ENCODE measurements around the gene MAPK4. TPM values are rescaled to one million over a fixed set of nuclear protein-coding genes. Genes with fewer than 3 reads are reported as not detected.
"Not testable (repeated sequence)": the region's sequence is repeated elsewhere in the genome, so short reads cannot be mapped to it uniquely, and the experiment has no call there.

MAPK4 gene
- total RNA-seq, 1 donor from 2014 or later: 16.3 TPM

GRCh38 chr18:50594012-50594411 is 34.1 kb downstream of the MAPK4 start:
- H3K27ac Mint-ChIP-seq: no peak overlapping the region
- DNase-seq (ENCODE audit: low spot score, unreplicated experiment): no peak
- no peak overlapping the region for H3K4me3 Mint-ChIP-seq (ENCODE audit: low read depth)

GRCh38 chr18:50594942-50595341 is 35.1 kb downstream of the MAPK4 start:
- H3K4me3 Mint-ChIP-seq (ENCODE audit: low read depth): no peak overlapping the region
- H3K27me3 Mint-ChIP-seq: no peaks in the 10 kb centered on the region
- DNase-seq (ENCODE audit: low spot score, unreplicated experiment): no peak
- TF ChIP-seq CTCF (IDR thresholded peaks at IDR 0.05; ENCODE audit: unreplicated experiment): no peak
- peaks cover 8% of the 10 kb centered on the region for H3K4me1 Mint-ChIP-seq (ENCODE audit: low read depth)
- no peaks in the 10 kb centered on the region for H3K9me3 Mint-ChIP-seq (ENCODE audit: low read depth)
- H3K36me3 Mint-ChIP-seq (ENCODE audit: insufficient read depth): no peaks in the 10 kb centered on the region
- H3K27ac Mint-ChIP-seq: no peak overlapping the region

More at GRCh38 chr18:50594012-50594411, 34.1 kb downstream of the MAPK4 start:
- Mint-ChIP-seq H3K9me3 (ENCODE audit: low read depth) (no peaks in the 10 kb centered on the region), H3K27me3 (no peaks in the 10 kb centered on the region), H3K36me3 (ENCODE audit: insufficient read depth) (no peaks in the 10 kb centered on the region), H3K4me1 (ENCODE audit: low read depth) (peaks cover 8% of the 10 kb centered on the region)
- no peak for TF ChIP-seq CTCF (IDR thresholded peaks at IDR 0.05; ENCODE audit: unreplicated experiment)

GRCh38 chr18:50602466-50602865 is 42.6 kb downstream of the MAPK4 start:
- H3K36me3 Mint-ChIP-seq (ENCODE audit: insufficient read depth): no peaks in the 10 kb centered on the region
- no peaks in the 10 kb centered on the region for H3K9me3 Mint-ChIP-seq (ENCODE audit: low read depth)
- no peak overlapping the region for H3K4me3 Mint-ChIP-seq (ENCODE audit: low read depth)
- H3K27ac Mint-ChIP-seq: no peak overlapping the region
- DNase-seq (ENCODE audit: low spot score, unreplicated experiment): no peak
- no peaks in the 10 kb centered on the region for H3K27me3 Mint-ChIP-seq
- H3K4me1 Mint-ChIP-seq (ENCODE audit: low read depth): no peaks in the 10 kb centered on the region
- no peak for TF ChIP-seq CTCF (IDR thresholded peaks at IDR 0.05; ENCODE audit: unreplicated experiment)

- DNase-seq (ENCODE audit: low spot score, unreplicated experiment): no peak
- Mint-ChIP-seq H3K9me3 (ENCODE audit: low read depth) (peaks cover 4% of the 10 kb centered on the region), H3K27ac (no peak overlapping the region), H3K36me3 (ENCODE audit: insufficient read depth) (peaks cover 6% of the 10 kb centered on the region), H3K4me1 (ENCODE audit: low read depth) (peaks cover 8% of the 10 kb centered on the region), H3K27me3 (no peaks in the 10 kb centered on the region), H3K4me3 (ENCODE audit: low read depth) (no peak overlapping the region)
- TF ChIP-seq CTCF (IDR thresholded peaks at IDR 0.05; ENCODE audit: unreplicated experiment): no peak
Measured at GRCh38 chr18:50606609-50607008, 46.7 kb downstream of the MAPK4 start.

- Mint-ChIP-seq H3K36me3 (ENCODE audit: insufficient read depth) (peaks cover 6% of the 10 kb centered on the region), H3K27me3 (no peaks in the 10 kb centered on the region), H3K27ac (no peak overlapping the region), H3K4me3 (ENCODE audit: low read depth) (no peak overlapping the region), H3K9me3 (ENCODE audit: low read depth) (peaks cover 4% of the 10 kb centered on the region), H3K4me1 (ENCODE audit: low read depth) (peaks cover 15% of the 10 kb centered on the region)
- no peak for DNase-seq (ENCODE audit: low spot score, unreplicated experiment)
- TF ChIP-seq CTCF (IDR thresholded peaks at IDR 0.05; ENCODE audit: unreplicated experiment): no peak
Measured at GRCh38 chr18:50607378-50607926, 47.6 kb downstream of the MAPK4 start.

- peaks cover 15% of the 10 kb centered on the region for H3K4me1 Mint-ChIP-seq (ENCODE audit: low read depth)
- not testable (repeated sequence) for H3K9me3 Mint-ChIP-seq (ENCODE audit: low read depth); H3K27me3 Mint-ChIP-seq; H3K4me3 Mint-ChIP-seq (ENCODE audit: low read depth); DNase-seq (ENCODE audit: low spot score, unreplicated experiment); H3K36me3 Mint-ChIP-seq (ENCODE audit: insufficient read depth); H3K27ac Mint-ChIP-seq
Measured at GRCh38 chr18:50609171-50609570, 49.3 kb downstream of the MAPK4 start.

Data from progenitor cell of endocrine pancreas (in vitro differentiated cells).